SKM-1 treated with dmso at 0.1 percent for 144 hours (cell line): ENCODE data around the gene IGF2BP3.
"Not testable (repeated sequence)": the region's sequence is repeated elsewhere in the genome, so short reads cannot be mapped to it uniquely, and the experiment has no call there.

Experiments
- DNase-seq: peaks from one replicate; lab custom pipeline; 2025; ENCODE audit not compliant: unreplicated experiment; lab: John Stamatoyannopoulos, UW

Gene IGF2BP3

DNA sequence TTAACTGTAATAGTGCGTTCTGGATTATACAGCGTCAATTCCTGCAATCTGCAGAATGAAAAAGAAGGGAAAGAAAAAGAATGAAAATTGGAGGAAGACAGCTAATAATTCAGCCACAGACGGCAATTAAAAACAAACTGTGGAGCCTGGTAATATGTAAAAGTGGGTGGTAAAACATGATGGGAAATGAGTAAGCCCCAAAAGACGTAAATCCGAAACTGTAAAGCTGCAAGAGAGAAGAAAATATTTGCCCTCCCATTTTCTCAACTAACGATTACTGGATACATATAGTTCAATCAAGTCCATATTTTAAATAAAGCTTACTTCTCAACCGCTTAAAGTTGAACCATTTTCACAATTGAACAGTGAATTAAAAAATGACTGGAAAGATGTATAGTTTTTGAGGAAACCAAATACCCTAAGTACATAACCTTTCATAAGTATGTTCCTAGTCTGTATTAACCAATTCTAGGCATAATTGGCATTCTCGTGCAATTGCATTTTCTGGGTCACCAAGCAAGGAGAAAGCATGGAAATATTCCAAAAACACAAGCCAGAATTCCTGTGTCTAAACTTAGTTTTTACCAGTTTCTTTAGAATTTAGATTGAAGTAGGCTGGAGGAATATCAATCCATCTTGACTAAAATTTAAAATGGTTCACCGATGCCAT lies 126.3 kb downstream of the IGF2BP3 start:
- DNase-seq = no peak

DNA sequence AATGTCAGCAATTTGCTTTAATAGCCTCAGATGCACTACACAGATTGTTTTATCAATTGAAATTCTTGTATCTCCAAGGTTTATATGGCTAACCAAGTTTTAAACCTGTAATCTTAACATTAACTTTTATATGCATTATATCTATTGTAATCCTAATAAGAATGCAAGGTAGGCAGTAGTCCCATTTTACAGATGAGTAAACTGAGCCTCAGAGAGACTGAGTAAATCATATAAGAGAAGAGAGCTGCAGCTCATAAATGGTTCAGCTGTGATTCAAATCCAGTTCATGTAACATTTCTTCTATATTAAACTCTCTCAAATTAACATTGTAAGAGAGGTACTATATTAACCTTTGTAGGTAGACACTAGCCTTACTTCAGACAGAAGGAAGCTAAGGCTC lies 127.2 kb downstream of the IGF2BP3 start:
- no peak for DNase-seq

DNA sequence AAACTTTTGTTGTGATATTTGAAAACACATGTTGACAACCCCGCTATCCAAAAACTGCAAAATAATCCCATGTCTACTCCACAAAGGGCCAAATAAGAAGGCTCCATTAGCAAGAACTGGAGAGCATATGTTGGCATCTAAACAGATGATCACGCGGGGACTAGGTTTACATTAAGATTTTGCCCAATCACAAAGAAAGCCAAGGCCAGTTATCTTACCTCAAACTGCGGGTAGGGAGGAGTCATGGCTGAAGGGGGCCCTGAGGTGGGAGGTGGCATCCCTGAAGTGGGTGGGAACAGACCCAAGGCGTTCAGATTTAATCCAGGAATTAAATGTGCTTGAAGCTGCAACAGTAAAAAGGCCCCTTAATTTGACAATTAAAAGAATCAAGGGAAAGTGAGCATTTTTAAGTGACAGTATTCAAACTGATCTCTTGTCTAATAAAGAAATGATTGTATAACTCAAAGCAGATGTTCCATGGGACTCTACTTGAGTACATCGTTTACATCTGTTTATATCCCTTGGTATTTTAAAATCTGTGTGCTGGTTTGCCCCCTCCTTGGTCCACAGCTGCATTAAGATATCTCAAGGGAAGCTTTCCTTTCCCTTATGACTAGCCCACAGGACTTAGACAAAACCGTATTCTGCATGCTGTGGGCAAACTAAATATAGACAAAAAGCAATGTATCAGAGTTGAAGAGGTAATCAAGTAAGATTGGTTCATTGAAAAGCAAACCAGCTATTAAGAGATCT lies 128.3 kb downstream of the IGF2BP3 start:
- no peak for DNase-seq

DNA sequence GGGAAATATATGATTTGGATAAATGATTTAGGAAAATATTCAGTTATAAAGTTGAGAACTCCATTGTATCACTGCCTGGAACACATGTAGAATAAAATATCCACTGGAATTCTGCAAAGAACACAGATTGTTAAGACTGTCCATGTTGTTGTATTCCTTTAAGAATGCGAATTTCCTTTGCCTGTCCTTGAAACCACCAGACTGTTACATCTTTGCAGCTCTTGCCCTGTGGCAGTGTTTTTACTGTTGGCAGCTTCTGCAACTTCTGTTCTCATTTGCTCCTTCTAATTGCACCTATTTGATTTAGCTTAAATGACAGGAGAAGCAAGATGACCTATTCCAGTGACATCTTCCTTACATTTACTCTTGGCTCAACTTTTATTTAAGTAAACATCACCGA lies 131.4 kb downstream of the IGF2BP3 start:
- no peak for DNase-seq

DNA sequence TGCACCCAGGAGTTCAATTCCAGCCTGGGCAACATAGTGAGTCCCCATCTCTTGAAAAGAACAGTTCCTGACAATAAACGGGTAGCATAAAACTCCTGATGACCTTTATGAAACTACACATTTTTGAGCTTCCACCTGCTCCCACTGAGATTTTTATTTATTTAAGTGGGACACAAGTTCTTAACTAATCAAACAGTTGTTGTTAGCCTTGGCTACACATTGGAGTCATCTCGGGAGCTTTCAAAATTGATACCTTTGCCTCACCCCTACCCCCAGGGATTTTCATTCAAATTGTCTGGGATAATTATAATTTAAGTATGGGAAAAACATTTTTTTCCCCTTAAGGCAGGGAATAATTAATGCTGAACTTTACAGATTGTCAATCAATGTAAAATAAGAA lies 131.9 kb downstream of the IGF2BP3 start:
- DNase-seq = no peak

DNA sequence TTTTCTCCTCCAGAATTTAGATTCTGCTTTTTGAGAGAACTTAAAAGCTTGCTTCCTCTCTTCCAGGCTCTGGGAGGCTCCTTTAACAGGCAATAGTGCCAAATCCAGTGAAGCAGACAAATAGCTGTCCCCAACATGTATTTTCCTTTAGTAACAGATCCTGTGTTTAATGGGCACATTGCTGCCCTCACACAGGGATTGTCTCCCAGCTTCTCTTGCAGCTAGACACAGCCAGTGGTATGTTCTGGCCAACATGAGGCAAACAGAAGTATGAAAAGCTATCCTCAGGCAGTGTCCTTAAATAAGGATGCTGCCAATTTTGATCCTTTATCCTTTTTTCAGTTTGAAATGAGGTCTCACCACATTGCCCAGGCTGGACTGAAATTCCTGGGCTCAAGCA lies 132.9 kb downstream of the IGF2BP3 start:
- DNase-seq = no peak

DNA sequence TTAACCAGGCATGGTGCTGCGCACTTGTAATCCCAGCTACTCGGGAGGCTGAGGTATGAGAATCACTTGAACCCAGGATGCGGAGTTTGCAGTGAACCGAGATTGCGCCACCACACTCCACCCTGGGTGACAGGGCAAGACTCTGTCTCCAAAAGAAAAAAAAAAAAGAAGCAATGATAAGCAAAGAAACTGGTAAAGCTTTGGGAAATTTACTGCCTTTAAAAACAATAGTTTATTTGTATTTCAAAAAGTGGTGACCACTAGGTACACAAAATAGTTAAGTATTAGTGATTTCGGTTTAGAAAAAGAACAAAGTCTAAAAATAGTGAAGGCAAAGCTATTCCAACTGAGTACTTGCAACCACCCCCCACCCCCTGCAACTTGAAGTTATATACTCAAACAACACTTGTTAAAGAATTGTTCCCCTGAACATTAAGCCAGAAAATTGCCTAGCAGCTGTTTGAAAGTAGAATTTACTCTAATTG lies 133.4 kb downstream of the IGF2BP3 start:
- DNase-seq = no peak

DNA sequence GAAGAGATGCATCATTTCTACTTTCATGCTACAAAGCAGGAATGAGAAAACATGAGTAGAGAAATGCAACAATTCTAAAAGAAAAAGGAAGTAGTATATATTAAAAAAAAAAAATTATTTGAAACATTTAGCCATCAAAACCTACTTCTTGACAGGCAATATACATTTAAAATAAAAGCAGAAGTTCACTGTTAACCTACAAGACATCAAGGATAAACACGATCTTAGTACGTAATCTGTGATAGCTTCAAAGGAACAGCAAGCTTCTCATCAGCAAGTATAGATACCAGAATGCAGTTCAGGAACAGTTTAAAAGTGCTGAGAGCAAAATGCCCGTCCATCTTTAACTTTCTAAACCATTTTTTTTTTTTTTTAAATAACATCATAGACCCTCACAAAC lies 134.2 kb downstream of the IGF2BP3 start:
- DNase-seq = no peak

DNA sequence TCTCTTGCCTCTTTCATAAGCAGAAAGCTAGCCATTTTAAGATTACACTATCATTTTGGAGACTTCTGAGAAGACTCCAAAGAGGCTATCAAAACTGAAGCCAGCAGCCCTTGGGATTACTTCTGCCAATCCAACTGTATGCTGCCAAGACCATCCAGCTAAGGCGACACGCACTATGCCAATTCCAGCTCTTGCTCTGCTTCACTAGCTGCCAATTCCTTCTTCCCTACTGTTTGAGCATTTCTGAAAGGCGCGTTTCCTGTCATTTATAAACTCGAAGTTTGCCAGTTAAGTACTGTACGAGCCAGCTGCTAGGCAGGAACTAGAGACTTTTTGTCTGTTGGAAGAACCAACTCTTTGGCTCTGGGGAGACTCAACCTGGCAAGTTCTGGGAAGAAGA lies 134.7 kb downstream of the IGF2BP3 start:
- no peak for DNase-seq

DNA sequence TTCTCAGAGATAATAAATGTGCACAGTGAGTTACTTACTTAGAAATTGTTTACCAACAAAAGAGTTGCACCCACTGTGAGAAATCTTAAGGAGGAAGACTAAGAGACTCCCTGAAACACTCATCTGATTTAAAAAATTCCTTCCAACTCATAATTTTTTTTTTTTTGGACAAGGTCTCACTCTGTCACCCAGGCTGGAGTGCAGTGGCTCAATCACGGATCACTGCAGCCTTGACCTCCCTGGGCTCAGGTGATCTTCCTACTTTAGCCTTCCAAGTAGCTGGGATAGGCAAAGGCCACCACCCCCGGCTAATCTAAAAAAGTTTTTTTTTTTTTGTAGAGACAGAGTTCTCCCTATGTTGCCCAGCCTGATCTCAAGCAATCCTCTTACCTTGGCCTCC lies 135.2 kb downstream of the IGF2BP3 start:
- no peak for DNase-seq

DNA sequence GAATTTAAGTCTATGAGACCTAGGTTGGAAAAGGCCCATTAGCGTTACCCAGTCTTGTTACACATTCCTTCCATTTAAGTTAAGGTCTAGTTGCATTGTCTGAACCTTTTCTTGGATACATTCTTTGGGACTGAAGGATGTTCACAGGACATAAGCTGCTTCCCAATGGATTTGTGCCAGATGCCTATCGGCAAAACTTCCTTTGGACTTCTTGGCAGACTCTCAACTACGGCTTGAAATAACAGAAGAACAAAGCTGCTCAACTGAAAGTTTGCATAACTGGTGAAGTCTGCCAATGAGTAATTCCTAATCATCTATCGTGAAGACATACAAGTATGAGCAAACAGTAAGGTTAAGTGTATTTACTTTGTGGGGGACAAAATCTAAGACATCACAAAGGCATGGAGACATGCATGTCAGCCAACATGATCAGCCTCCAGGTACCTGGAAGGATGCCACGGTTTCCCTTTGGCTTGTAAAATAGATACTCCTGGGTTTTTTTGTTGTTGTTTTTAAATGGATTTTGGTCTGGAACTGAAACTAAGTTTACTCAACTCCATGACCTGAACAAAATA lies 135.7 kb downstream of the IGF2BP3 start:
- DNase-seq = no peak

DNA sequence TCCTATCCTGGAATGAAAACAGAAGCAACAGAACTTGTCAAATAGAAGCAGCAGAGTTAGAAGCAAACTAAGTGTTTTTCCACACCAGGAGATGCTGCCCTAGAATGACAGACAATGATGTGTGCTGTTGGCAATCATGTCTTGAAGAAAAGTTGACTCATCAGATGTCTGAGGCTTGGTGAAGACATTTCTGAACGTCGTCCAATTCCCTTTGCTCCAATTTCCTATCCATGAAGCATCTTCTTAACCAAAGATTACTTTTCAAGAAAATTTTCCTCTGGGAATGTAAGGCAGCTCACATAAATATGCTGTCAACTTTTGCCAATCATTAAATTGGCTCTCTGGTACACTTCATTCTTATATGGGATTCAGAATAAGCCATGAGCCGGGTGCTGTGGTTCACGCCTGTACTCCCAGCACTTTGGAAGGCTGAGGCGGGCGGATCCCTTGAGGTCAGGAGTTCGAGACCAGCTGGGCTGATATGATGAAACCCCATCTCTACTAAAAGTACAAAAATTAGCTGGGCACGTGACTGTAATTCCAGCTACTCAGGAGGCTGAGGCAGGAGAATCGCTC lies 136.5 kb downstream of the IGF2BP3 start:
- DNase-seq = no peak

DNA sequence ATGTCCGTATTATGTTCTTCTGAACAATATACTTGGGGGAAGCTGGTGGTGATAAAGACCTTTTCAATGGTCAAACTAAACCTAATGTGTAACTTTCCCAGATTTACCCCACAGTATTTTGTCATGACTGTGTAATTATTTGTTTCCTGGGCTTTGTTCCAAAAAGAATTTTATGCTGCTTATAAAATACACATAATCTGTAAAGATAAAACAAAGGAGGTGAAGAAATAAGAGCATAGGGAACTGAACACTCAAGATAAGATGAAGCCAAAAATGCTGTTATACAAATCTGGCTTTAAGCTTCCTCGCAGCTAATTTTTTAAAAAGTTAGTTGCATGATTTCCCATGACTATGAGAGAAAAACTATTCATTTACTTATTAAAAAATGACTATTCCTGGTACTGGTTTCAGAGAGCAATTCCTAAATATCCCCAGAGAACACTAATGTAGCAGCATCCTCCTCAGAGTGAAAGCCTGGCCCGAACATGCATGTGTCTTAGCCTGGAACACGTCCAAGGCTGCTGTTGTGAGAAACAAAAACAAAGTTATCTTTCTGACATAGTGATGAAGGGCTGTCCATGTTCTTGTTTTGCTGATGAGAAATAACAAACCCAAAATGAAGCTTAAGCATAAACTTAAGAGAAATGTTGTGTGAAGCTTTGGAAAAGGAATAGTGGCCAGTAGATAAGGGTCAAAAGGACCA lies 137.2 kb downstream of the IGF2BP3 start:
- no peak for DNase-seq

DNA sequence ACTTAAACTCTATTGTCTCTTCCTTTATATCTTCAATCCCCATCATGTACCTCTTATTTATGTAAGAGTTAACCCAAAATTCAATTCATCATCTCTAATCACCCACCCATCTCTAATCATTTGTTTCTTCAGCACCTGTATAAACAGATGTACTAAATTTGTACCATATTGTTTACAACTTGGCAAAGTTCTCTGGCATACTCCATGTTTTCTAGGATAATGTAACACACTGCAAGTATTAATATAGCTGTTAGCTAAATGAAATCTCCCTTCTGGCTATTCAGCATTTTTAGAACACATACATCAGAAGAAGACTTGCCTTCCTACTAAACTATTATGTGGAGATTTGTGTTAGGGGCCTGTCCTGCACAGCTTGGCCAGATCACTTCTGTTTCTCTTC lies 138.1 kb downstream of the IGF2BP3 start:
- DNase-seq = no peak

DNA sequence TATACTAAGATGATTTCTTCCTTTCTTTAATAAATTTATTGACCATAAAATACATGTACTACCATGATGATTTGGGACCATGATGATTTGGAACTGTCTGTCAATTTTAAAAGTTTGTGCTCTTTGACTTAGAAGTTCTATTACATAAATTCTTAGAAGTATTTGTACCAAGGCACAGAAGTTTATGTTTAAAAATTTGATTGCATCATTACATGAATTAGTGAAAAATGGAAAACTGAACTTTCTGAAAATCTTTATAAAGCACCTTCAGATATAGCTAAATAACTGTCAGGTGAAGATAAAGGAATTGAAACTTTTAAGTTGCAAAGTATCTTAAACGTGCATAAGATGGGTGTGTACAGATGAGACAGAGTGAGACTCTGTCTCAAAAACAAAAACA lies 139.2 kb downstream of the IGF2BP3 start:
- DNase-seq = no peak

DNA sequence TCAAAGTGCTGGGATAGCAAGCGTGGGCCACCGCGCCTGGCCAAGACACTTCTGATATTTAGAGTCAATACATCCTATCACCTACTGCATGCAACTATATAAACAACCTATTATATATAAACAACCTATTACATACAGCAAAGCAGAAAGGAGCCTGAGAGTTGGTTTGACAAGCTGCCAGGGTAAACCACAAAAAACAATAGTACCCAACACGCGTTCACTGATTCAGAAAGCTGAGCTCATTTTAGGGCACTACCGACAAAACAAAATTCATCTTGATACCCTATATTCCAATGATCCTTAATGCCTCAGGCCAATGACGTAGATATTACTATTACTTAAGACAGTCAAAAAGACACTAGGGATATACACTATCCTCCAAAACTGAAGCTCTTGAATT lies 154.9 kb downstream of the IGF2BP3 start:
- no peak for DNase-seq

DNA sequence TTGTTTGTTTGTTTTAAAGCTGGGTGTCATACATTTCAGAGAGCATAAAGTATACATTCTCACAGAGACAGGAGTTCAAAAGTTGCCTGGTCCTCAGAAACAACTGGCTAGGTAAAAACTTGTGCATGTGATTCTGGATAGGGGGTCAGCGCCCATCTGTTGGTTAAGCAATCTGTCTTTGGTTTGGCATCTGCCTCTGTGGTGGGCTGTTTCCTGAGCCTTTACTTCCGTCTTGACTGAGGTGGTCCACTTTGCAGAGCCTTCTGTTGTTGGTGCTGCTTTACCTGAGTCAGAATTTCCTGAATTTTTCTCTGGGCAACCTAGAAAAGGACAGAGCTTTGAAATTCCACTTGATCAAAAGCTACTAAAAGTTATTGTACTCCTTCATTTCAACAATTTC lies 158.2 kb downstream of the IGF2BP3 start:
- not testable (repeated sequence) for DNase-seq

DNA sequence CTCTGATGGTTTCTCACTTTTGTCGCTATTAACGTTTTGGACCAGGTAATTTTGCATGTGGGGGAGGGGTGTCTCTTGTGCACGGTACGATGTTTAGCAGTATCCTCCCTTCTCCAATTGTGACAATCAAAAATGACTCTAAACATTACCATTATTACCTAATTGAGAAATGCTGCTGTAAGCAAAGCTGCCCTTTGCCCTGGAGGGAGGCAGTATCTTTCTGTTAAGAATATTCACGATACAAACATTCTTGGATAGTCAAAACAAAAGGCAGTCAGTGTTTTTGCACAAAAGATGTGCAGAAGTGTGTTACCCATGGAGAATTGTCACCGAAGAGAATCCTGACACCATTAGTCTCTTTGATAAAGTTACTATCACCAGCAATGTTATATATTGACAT lies 161.5 kb downstream of the IGF2BP3 start:
- DNase-seq = no peak

DNA sequence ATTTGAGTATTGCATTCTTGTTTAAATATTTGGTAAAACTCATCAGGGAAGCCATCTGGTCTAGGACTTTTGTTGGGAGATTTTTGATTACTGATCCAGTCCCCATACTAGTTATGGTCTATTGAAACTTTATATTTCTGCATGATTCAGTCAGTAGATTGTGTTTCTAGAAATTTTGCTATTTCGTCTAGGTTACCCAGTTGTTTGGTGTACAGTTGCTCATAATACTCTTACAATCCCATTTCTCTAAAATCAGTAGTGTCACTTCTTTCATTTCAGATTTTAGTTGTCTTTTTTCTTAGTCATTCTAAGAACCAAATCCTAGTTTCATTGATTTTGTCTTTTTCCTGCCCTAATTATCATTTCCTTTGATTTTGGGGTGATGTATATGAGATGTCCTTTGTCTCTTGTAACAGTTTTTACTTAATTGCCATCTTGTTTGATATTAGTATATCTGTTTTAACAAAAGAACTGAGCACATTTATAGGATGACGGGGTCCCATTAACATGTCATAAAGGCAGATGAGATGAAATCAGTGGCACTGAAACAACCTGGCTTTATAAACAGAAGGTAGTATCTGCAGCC lies 163.3 kb downstream of the IGF2BP3 start:
- DNase-seq = no peak

DNA sequence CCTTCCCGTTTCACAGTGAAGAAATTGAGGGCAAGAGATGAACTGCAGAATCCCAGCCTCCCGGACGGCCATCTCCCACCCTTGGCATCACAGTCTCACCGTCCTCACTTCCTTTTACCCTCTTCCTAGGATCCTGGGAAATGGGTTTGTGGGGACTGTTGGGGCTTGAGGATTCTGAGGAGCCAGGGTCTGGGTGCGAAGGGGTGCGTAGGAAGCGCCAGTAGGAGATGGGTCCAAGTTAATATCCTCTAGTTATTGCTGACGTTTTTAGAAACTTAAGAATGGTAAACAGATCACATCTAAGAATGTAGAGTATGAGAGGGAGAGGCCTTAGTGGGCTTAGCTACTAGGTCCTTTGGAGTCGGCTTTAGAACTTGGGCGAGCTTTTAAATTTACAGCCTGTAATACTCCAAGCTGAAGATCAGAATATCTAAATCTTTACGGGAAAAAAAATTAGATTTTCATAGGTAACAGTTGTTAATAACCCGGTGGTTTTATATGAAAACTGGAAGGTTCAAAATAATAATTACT lies 170.5 kb downstream of the IGF2BP3 start:
- DNase-seq = no peak
